ENCODE measurements around the gene DHRS3.

Gene DHRS3

DNA sequence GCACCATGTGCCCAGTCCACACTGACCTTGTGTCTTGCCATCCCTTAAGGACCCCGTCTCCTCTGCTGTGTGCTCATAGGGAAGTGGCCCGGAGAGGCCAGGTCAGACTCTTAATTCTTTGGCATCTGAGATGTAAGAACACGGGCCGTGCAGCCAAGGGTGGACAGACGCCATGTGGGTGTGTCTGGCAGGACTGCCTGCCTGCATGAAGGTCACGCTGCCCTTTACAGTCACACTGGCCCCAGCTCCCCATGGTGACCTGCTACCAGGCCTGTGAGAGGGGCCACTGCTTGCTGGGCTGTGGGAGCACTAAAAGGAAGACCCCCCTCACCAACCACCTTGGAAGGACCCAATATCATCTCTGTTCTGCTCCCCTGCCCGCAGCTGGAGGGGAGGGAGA, 17.7 kb downstream of the DHRS3 start:
- Mint-ChIP-seq H3K27ac (no peak overlapping the region), H3K27me3 (peaks cover 9% of the 10 kb centered on the region), H3K36me3 (no peaks in the 10 kb centered on the region), H3K4me3 (no peak overlapping the region), H3K4me1 (peaks cover 10% of the 10 kb centered on the region), H3K9me3 (no peaks in the 10 kb centered on the region)
- no peak for ATAC-seq

DNA sequence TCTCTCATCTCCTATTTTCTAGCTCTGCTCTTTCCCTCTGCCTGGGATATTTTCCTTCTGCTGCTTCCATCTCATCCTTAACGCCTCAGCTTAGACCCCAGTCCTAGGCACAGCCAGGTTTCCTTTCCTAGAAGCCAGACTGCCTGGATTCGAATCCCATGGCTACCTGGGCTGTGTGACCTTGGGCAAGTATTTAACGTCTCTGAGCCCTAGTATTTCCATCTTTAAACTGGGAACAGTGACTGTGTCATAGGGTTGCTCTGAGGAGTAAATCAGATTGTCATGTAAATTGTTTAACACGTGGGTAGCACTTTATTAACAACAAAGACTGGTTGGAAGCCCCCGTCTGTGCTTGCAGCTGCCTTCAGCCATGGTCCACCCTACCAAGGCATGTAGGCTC, 18.4 kb downstream of the DHRS3 start:
- Mint-ChIP-seq H3K36me3 (peaks cover 3% of the 10 kb centered on the region), H3K27ac (no peak overlapping the region), H3K4me3 (no peak overlapping the region), H3K4me1 (peaks cover 16% of the 10 kb centered on the region), H3K9me3 (no peaks in the 10 kb centered on the region), H3K27me3 (peaks cover 15% of the 10 kb centered on the region)
- ATAC-seq: no peak

DNA sequence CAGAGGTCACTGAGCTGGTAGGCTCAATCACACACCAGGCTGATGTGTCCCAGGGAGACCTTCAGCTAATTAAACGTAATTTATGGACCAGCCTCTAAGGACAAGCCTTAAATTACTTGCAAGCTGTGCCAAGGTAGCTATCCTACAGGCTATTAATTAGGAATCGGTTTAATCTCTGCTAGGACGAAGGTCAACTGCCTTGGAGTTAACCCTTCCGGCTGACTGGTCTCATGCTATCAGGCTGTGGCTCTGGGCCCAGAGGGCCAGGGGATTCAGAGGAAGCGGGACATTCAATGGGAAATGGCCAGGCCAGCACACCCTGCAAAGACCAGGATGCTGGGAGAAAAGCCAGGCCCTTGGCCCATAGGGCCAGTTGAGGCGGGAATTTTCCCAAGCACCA, 19.0 kb downstream of the DHRS3 start:
- Mint-ChIP-seq H3K4me3 (no peak overlapping the region), H3K4me1 (peaks cover 15% of the 10 kb centered on the region), H3K36me3 (peaks cover 10% of the 10 kb centered on the region), H3K27ac (no peak overlapping the region), H3K9me3 (no peaks in the 10 kb centered on the region), H3K27me3 (peaks cover 21% of the 10 kb centered on the region)
- no peak for ATAC-seq

DNA sequence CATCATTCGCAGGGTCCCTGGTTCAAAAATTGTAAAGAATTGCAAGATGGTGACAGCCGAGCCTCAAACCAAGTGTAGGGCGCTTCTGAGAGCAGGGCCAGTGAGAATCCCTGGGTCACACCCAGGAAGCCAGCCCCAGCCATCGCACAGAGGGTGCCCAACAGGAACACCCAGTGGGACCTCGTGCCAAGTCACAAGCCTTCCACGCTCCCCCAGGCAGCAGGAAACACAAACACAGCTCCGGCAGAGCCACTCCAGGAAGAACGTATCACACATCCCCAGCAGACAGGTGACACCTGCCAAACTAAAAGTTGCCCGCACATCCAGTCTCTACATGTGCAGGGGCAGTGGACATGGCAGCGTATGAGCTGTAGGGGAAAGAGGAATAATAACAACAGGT, 20.2 kb downstream of the DHRS3 start:
- H3K36me3 Mint-ChIP-seq: peaks cover 21% of the 10 kb centered on the region
- H3K4me1 Mint-ChIP-seq: peaks cover 15% of the 10 kb centered on the region
- no peak overlapping the region for H3K4me3 Mint-ChIP-seq
- H3K27ac Mint-ChIP-seq: no peak overlapping the region
- H3K9me3 Mint-ChIP-seq: no peaks in the 10 kb centered on the region
- H3K27me3 Mint-ChIP-seq: peaks cover 33% of the 10 kb centered on the region
- ATAC-seq: no peak

DNA sequence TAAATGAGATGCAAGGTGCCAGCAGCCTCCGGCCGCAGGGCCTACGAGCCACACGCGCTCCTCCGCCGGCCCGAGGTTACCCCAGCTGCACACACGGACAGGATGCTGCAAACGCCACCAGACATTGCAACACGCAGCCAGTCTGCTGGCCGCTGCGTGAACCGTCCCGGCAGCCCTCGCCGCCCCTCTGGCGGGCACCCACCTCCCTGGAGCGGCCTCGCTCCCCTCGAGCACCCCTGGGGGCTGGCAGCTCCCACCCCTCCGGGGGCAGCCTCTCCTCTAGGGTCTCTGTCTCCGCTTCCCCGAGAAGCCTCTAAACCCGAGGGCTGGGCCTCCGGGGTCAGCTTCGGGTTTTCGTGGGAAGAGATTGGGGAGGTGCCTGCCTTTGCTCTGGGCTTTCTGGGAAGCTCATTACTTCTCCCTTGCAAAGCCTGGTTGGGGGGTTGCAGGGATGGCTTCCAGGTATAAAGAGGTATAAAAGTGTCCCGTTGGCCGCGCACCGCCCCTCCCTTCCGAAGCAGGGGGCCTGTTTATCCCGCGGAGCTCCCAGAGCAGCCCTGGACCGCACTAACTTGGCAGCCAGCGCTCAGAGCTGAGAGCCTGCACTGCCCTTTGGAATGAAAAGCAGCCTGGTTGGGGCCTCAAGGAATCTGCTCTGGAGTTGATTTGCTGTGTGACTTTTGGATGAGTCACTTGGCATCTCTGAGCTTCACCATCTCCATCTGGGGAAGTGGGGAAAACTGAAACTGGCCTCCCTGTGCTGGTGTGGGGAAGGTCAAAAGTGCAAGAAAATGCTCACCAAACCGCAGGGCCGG, 21.8 kb downstream of the DHRS3 start:
- H3K4me1 Mint-ChIP-seq: peaks cover 15% of the 10 kb centered on the region
- peak overlapping the region; percentile 33 for H3K4me3 Mint-ChIP-seq
- H3K9me3 Mint-ChIP-seq: no peaks in the 10 kb centered on the region

DNA sequence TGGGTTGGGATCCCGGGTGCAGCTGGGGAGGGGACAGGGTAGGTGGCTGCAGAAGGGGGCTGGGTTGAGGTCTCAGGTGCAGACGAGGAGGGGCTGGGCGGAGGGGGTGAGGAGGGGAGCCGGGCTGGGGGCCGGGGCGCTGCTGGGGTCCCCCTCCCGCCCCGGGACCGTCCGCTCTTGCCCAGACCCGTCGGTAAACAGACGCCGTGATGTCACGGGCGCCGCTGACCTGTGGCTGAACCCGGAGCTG, 22.3 kb downstream of the DHRS3 start:
- peak overlapping the region; percentile 52 for H3K4me3 Mint-ChIP-seq

More for the DNA sequence above, 21.8 kb downstream of the DHRS3 start:
- H3K27ac Mint-ChIP-seq: peak overlapping the region; percentile 13
- H3K36me3 Mint-ChIP-seq: peaks cover 29% of the 10 kb centered on the region
- ATAC-seq: peak; percentile 78
- H3K27me3 Mint-ChIP-seq: peaks cover 46% of the 10 kb centered on the region

DNA sequence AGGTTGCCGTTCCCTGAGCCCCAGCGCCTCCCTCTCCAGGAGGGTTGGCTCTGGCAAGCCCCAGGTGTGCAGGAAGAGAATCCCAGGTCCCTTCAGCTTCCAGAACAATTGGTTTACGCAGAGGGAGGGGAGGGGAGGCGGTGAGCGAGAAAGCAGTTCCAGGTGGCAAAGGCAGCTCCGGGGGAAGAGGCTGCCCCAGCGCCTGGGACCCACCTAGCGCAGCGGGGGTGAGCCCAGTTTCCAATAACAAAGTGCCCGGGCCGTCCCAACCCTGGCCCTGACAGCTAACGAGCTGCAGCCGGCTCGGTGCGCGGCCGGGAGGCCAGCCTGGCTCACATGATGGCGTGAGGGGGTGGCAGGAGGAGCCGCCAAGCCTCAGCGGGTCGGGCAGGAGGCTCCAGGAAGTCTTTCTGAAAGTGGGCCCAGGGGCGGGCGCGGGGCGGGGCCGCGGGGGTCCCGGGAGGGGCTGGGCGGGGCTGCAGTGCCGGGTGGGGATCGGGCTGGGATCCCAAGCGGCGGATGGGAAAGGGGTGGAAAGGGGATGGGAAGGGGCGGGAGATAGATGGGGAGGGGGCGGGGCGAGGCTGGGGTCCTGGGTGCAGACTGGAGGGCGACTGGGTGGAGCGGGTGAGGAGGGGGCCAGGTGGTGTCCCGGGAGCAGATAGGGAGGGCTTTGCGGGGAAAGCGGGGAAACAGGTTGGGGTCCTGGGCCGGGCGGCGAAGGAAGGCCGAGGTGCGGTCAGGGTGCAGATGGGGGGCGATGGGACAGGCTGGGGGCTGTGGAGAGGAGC, 22.8 kb downstream of the DHRS3 start:
- H3K27me3 Mint-ChIP-seq: peaks cover 56% of the 10 kb centered on the region
- H3K36me3 Mint-ChIP-seq: peaks cover 37% of the 10 kb centered on the region
- peak overlapping the region; percentile 13 for H3K27ac Mint-ChIP-seq
- peak overlapping the region; percentile 68 for H3K4me3 Mint-ChIP-seq
- ATAC-seq: peak; percentile 52
- peaks cover 15% of the 10 kb centered on the region for H3K4me1 Mint-ChIP-seq
- no peaks in the 10 kb centered on the region for H3K9me3 Mint-ChIP-seq

More for the DNA sequence above, 22.3 kb downstream of the DHRS3 start:
- peaks cover 15% of the 10 kb centered on the region for H3K4me1 Mint-ChIP-seq
- ATAC-seq: no peak
- H3K36me3 Mint-ChIP-seq: peaks cover 33% of the 10 kb centered on the region
- no peaks in the 10 kb centered on the region for H3K9me3 Mint-ChIP-seq
- peak overlapping the region; percentile 13 for H3K27ac Mint-ChIP-seq
- H3K27me3 Mint-ChIP-seq: peaks cover 51% of the 10 kb centered on the region

DNA sequence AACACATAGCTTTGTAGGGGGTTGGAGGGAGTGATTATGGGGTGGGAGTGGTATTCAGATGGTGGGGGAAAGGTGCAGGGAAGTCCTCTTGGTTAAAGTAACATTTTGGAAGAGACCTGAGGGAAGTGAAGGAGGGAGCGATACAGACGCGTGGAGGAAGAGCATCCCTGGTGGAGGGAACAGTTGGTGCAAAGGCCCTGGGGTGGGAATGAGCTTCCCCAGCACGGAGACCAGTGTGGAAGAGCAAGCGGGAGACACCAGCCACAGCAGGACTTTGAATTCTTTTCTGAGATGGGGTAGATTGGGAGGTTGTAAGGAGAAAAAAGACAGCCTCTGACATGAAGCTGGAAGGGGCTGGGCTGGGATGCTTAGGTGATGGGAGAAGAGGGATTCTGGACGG, 23.5 kb downstream of the DHRS3 start:
- H3K9me3 Mint-ChIP-seq: no peaks in the 10 kb centered on the region
- H3K36me3 Mint-ChIP-seq: peaks cover 37% of the 10 kb centered on the region
- peaks cover 15% of the 10 kb centered on the region for H3K4me1 Mint-ChIP-seq
- H3K27ac Mint-ChIP-seq: peak overlapping the region; percentile 13
- peaks cover 52% of the 10 kb centered on the region for H3K27me3 Mint-ChIP-seq
- peak overlapping the region; percentile 68 for H3K4me3 Mint-ChIP-seq
- ATAC-seq: no peak

DNA sequence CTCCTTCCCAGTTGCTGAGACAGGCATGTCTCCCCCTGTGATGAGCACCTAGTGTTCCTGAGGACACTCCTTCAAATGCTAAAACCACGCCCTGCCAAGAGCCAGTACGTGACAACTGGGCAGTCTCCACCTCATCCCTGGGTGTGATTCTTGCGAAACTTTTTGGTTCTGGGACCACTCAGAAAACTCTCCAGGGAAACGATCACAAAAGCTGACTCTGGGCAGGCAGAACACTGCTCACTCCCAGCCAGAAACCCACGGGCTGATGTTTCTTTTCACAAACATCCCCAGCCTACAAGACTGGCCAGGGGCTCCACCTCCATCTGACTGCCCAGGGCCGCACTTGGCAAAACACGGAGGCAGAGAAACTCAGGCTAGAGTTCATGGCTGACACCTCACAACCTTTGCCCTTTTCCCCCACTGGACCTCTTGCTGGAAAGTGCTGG, 24.4 kb downstream of the DHRS3 start:
- Mint-ChIP-seq H3K27ac (no peak overlapping the region), H3K4me1 (peaks cover 15% of the 10 kb centered on the region), H3K9me3 (no peaks in the 10 kb centered on the region), H3K4me3 (no peak overlapping the region), H3K36me3 (peaks cover 37% of the 10 kb centered on the region), H3K27me3 (peaks cover 47% of the 10 kb centered on the region)
- ATAC-seq: no peak

DNA sequence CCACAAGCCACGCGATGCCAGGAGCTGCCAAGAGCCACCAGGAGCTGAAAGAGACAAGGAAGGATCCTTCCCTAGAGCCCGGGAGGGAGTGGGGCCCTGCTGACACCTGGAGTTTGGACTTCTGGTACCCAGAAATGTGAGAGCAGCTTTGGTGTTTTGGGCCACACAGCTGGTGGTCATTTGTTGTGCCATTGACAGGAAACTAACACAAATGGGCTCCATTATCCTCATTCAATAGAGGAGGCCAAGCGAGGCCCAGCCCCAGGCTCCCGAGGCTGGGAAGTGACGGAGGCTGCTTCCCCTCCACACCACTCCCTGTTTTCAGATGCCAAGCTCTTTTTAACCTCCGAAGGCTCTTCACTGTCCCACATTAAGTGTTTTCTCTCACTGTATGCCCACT, 25.5 kb downstream of the DHRS3 start:
- peaks cover 56% of the 10 kb centered on the region for H3K27me3 Mint-ChIP-seq
- H3K36me3 Mint-ChIP-seq: peaks cover 43% of the 10 kb centered on the region
- no peaks in the 10 kb centered on the region for H3K9me3 Mint-ChIP-seq
- H3K4me3 Mint-ChIP-seq: no peak overlapping the region
- H3K27ac Mint-ChIP-seq: no peak overlapping the region
- peaks cover 15% of the 10 kb centered on the region for H3K4me1 Mint-ChIP-seq
- no peak for ATAC-seq

DNA sequence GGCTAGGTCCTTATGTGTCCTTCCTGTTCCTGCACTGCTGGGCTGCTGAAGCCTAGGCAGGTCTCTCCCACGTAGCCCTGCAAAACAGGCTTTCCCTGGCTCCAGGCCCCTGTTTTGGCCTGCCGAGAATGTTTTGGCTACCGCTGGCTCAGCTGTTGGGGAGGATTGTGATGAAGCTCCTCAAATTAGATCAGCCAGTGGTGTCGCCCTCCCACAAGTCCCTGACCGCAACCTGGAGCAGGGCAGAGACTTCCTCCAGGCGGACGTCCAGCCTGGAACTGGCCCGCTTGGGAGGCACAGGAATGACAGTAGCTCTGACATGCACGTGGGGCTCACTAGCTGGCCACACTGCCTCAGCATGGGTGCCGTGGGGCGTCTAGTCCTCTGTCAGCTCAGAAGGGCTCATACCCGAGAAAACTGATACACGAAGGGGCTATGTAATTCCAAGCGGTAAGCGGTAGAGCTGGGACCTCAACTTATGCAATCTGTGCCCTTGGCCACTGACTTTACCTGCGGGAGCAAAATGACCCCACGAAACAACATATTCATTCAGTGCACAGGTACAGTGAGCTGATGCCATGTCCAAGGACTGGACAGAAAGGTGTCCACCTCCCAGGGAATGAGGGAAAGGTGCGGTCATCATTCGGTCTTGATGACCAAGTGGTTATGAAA, 26.6 kb downstream of the DHRS3 start:
- Mint-ChIP-seq H3K27ac (no peak overlapping the region), H3K9me3 (no peaks in the 10 kb centered on the region), H3K4me1 (peaks cover 15% of the 10 kb centered on the region), H3K4me3 (no peak overlapping the region), H3K27me3 (peaks cover 56% of the 10 kb centered on the region), H3K36me3 (peaks cover 43% of the 10 kb centered on the region)
- ATAC-seq: no peak

DNA sequence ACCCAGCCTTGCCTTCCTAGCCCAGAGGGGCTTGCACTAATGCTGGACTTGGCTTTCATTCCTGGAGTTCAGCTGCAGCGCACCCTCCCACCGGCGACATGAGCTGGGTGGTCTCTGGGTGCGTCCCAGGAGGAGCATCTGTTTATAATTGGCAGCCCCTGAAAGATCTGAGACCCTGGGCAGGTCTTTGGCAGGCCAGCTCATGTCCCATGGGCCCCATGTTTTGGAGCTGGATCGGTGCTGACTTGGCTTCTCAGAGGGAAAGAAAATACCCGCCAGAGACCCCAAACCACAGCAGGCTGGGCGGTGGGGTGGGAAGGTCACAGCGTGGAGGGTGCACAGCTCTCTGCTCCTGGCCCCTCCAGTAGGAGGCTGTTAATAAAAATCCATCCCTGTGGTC, 29.3 kb downstream of the DHRS3 start:
- Mint-ChIP-seq H3K9me3 (peaks cover 1% of the 10 kb centered on the region), H3K4me1 (no peaks in the 10 kb centered on the region), H3K27ac (no peak overlapping the region), H3K27me3 (peaks cover 41% of the 10 kb centered on the region), H3K36me3 (peaks cover 33% of the 10 kb centered on the region), H3K4me3 (no peak overlapping the region)
- ATAC-seq: no peak

DNA sequence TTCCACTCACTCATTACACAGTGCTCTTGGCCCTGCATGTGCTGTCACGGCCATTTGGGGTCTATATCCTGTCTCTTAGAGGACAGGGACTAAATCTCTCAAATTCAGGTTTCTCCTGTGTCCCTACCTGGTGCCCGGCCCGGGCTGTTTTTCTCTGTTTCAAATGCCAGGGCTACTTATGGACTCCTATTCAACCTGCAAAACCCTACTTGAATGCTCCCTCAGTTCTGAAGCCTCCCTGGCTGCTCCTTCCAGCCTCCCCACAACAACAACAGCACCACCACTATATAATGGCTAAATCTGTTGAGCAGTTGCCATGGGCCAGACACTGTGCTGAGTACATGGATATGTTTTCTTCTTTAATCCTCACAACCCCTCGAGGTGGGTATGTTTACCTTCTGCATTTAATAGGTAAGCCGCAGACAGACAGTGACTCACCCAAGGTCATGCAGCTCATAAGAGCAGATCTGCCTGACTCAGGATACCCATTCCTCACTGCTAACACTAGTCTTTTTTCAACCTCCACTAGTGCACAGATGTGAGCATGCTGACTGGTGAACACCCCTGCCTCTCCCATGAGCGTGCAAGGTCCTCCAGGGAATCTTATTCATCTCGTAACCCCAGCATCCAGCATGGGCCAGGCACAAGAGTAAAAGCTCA, 29.9 kb downstream of the DHRS3 start:
- Mint-ChIP-seq H3K27ac (no peak overlapping the region), H3K9me3 (peaks cover 7% of the 10 kb centered on the region), H3K36me3 (peaks cover 34% of the 10 kb centered on the region), H3K4me1 (no peaks in the 10 kb centered on the region), H3K27me3 (peaks cover 36% of the 10 kb centered on the region), H3K4me3 (no peak overlapping the region)
- ATAC-seq: no peak

DNA sequence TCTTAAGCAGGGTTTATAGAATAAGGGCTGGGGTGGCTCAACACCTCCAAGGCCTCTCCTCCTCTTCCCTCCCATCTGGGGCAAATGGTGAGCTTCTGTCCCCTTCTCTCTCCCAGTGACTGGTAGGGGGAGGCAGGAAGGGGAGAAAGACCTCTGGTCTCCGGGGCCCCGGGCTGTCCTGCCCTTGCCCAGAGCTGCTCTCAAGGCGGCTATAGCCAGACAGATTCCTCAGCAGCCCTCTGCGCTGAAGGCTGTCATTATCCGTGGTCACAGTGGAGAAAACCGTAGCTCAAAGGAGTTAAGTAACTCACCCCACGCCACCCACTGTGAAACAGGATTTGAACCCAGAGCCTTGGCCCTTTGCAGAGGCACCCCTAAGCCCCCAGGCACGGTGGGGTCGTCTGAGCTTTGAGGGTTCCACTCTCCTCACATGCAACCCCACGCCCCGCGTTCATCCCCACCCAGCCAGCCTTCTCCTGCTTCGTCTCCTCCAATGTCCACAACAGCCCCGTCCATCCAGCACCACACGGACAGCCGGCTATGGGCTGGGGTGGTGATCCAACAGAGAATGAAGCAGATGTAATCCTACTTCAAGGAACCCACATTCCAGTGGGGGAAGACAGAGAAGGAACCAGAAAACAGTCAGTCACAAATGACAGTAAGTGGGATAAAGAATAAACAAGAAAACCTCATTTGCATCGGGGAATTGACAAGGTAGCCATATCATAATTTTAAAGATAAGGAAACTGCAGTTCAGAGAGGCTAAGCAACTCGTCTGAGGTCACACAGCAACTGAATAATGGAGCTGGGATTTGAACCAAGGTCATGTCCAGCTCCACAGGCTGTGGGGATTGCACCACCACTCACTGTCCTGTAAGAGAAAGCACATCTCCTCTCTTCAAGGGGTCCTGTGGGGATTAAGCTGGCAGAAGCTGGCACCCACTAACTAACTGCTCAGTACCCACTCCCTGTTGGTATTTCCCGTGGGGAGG, 31.8 kb downstream of the DHRS3 start:
- Mint-ChIP-seq H3K4me3 (no peak overlapping the region), H3K4me1 (no peaks in the 10 kb centered on the region), H3K9me3 (peaks cover 14% of the 10 kb centered on the region), H3K27ac (no peak overlapping the region), H3K27me3 (peaks cover 20% of the 10 kb centered on the region), H3K36me3 (peaks cover 30% of the 10 kb centered on the region)
- no peak for ATAC-seq
